ENCODE data around the gene PTPRG.

Gene PTPRG

DNA sequence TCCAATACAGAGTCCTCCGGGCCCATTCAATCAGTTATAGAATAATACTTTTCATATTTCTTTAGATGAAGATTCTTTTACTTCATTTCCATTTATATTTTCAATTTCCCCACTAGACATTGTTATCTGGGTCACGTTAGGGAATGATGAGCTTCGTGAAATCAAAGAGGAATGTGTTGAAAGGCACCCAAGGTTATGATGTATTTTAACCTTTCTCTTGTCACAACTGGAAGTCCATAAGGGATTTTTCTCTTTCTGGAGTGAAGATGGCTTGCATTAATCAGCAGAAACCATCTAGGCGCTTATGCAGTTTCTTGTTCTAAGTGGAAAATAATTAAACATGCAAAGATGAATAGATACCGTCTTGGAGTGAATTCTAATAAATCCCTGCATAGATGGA is 631.5 kb downstream of the PTPRG start:
- H3K27ac ChIP-seq: no peak overlapping the region

DNA sequence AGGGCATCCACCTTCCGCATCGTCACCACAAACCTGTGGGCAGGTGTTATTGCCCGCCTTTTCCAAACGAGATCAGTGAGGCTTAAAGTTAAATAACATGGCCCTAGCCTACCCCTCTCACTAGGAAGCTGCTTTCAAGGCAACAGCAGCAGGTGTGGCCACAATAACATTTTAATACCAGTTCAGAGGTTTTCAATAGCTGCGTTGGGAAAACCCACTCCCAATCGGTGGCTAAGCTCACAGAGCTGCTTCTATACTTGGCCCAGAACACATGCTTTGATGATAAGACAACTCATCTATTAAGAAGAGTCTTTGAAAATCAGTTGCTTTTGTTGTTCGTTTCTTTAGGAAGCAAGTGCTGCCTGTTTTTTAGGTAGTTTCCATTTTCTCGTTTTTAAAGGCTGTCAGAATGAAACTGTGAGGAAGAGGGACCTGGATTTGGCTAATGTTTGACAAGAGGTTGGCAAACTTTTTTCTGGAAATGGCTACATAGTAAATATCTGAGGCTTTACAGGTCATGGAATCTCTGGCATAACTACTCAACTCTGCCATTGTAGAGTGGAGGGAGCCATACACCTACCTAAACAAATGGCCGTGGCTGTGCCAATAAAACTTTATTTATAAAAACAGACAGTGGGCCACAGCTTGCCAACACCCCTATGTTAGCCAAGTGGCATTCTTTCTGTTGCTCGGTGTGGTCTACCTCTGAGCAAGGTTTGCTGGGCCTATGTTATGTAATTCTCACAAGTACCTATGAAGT is 632.4 kb downstream of the PTPRG start:
- no peak overlapping the region for H3K27ac ChIP-seq
- TF ChIP-seq, protein P1, sequence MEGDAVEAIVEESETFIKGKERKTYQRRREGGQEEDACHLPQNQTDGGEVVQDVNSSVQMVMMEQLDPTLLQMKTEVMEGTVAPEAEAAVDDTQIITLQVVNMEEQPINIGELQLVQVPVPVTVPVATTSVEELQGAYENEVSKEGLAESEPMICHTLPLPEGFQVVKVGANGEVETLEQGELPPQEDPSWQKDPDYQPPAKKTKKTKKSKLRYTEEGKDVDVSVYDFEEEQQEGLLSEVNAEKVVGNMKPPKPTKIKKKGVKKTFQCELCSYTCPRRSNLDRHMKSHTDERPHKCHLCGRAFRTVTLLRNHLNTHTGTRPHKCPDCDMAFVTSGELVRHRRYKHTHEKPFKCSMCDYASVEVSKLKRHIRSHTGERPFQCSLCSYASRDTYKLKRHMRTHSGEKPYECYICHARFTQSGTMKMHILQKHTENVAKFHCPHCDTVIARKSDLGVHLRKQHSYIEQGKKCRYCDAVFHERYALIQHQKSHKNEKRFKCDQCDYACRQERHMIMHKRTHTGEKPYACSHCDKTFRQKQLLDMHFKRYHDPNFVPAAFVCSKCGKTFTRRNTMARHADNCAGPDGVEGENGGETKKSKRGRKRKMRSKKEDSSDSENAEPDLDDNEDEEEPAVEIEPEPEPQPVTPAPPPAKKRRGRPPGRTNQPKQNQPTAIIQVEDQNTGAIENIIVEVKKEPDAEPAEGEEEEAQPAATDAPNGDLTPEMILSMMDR (conservative IDR thresholded peaks at IDR 0.05): no peak

More for the DNA sequence above, 631.5 kb downstream of the PTPRG start:
- TF ChIP-seq, protein P1 (conservative IDR thresholded peaks at IDR 0.05): no peak

DNA sequence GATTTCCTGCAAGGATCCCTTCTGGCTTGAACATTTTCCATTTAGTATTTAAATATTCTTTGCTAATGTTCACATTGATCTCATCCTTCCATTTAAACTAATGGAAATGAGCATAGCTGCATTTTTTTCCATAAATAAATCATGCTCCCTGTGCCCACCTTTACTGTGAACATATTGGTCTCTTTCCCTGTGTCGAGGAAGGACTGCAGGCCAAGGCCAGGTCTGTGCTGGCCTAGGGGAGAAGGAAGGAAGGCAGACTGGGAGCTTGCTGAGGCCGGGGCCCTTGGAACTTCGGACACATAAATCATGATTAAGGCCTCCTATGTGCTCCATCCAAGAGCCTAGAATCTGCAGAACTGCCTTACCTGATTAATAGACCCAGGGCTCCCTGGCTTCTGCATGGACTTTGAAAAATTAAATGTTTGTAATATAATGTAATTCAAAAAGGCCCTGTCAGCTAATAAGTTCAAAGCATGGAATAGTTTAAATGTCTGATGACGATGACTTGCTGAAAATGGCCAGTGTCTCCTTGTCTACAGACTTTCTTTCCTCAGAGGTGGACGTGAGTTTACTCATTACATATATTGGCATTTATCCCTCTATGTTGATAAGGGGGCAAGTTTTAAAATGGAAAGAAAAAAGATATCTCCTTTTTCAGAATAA is 636.1 kb downstream of the PTPRG start:
- TF ChIP-seq, protein P1 (conservative IDR thresholded peaks at IDR 0.05): no peak
- no peak overlapping the region for H3K27ac ChIP-seq

DNA sequence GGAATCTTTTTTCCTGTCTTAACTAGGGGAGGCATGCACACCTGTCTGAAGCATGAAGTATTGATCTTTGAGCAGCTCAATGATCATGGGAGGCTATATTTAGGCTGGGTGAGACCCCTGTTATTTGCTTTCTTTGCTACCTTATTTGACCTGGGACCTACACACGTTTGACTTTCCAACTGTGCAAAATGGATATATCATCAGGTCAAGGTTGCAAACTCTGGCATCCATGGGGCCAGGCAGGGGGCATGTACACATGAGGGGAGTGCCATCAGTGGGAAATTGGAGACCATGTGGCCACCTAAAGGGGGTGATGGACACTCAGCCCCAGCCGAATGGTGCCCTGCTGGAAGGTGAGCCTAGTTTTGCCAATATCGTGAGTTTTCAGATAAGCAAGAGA is 637.8 kb downstream of the PTPRG start:
- no peak overlapping the region for H3K27ac ChIP-seq
- TF ChIP-seq, protein P1 (conservative IDR thresholded peaks at IDR 0.05): no peak

DNA sequence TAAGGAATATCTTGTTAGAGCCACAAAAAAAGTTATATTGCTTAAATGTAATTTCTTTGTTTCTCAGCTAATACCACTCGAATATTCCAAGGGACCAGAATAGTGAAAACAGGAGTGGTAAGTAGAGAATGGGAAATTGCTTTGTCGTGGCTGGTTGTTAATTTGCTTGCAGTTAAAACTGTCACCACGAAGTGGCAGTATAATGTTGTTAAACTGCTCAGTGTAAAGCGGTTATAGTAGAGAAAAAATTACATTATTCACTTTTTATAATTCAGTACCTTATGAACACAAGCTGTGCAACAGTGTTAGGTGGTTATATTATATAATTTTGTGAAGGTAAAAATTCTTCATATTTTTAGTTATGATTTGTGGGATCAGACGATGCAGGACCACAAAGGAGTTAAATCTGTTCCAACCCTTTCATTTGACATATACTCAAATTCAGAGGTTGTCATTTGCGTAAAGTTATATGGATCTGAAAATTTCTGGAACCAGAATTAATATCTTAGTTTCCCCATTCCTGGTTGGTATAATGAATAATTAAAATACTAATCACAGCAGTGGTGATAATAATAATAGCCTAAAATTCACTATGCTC is 640.2 kb downstream of the PTPRG start:
- no peak overlapping the region for H3K27ac ChIP-seq
- TF ChIP-seq, protein P1 (conservative IDR thresholded peaks at IDR 0.05): peak; percentile 86

DNA sequence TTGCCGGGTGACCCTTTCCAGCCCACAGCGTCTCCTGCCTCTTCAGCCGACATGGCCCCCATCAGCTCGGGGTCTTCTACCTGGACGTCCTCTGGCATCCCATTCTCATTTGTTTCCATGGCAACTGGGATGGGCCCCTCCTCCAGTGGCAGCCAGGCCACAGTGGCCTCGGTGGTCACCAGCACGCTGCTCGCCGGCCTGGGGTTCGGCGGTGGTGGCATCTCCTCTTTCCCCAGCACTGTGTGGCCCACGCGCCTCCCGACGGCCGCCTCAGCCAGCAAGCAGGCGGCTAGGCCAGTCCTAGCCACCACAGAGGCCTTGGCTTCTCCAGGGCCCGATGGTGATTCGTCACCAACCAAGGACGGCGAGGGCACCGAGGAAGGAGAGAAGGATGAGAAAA is 641.8 kb downstream of the PTPRG start:
- TF ChIP-seq, protein P1 (conservative IDR thresholded peaks at IDR 0.05): no peak
- no peak overlapping the region for H3K27ac ChIP-seq

DNA sequence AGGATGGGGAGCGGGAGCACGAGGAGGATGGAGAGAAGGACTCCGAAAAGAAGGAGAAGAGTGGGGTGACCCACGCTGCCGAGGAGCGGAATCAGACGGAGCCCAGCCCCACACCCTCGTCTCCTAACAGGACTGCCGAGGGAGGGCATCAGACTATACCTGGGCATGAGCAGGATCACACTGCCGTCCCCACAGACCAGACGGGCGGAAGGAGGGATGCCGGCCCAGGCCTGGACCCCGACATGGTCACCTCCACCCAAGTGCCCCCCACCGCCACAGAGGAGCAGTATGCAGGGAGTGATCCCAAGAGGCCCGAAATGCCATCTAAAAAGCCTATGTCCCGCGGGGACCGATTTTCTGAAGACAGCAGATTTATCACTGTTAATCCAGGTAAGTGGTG is 642.2 kb downstream of the PTPRG start:
- TF ChIP-seq, protein P1 (conservative IDR thresholded peaks at IDR 0.05): no peak
- H3K27ac ChIP-seq: no peak overlapping the region

Data from VCaP (cell line).